IMR-90 (cell line): ENCODE measurements around the gene TSPAN8. TPM values are rescaled to one million over a fixed set of nuclear protein-coding genes. Genes with fewer than 3 reads are reported as not detected.

Source experiments
- ATAC-seq: fragments of 200-7000 bp; cut with Tn5 transposase; 2 replicates; pipeline ENCODE4 v1.9.1; 2020; ENCODE audit warnings: low read depth, mild to moderate bottlenecking, moderate library complexity
- BruUV-seq: library from RNA; stranded (reverse); fragments of 400-500 nt; replicated peaks from 2 replicates; lab custom pipeline; 2021; lab: Mats Ljungman, UMichigan
- CTCF ChIA-PET: fragments of 300-600 bp; formaldehyde crosslinking; extraction: SDS; loops from one replicate; lab custom pipeline; 2021; ENCODE audit warnings: antibody characterized with exemption; lab: Yijun Ruan, JAX
- POLR2A ChIA-PET: fragments of 300-600 bp; sonication (Branson Sonifier 250); formaldehyde crosslinking; loops from one replicate; lab custom pipeline; 2022; ENCODE audit warnings: antibody characterized with exemption; ENCODE audit not compliant: unreplicated experiment; lab: Charles Lee
- DNase-seq: peaks from one replicate; pipeline ENCODE4 v3.0.0; 2013
- H2AFZ ChIP-seq: replicated peaks from 2 replicates; pipeline ENCODE3; 2013; ENCODE audit warnings: low read length, mild to moderate bottlenecking; ENCODE audit not compliant: poor library complexity
- H2AK5ac ChIP-seq: 2 replicates; pipeline ENCODE4 v1.6.1; 2013; ENCODE audit warnings: low read depth, low read length, inconsistent platforms
- H2AK9ac ChIP-seq: replicated peaks from 2 replicates; pipeline ENCODE3; 2013; ENCODE audit warnings: mild to moderate bottlenecking, low read depth, low read length, moderate library complexity; ENCODE audit not compliant: poor library complexity
- H2BK120ac ChIP-seq: 2 replicates; pipeline ENCODE4 v1.6.1; 2013; ENCODE audit warnings: low read depth, low read length, inconsistent platforms
- H2BK15ac ChIP-seq: 3 replicates; pipeline ENCODE4 v1.6.1; 2013; ENCODE audit warnings: low read depth, low read length, inconsistent platforms
- H2BK20ac ChIP-seq: 2 replicates; pipeline ENCODE4 v1.6.1; 2013; ENCODE audit warnings: low read depth, mild to moderate bottlenecking, inconsistent platforms, low read length, moderate library complexity
- H2BK5ac ChIP-seq: 2 replicates; pipeline ENCODE4 v1.6.1; 2013; ENCODE audit warnings: mild to moderate bottlenecking, low read depth, low read length, inconsistent platforms; ENCODE audit not compliant: poor library complexity, severe bottlenecking
- H3K14ac ChIP-seq: replicated peaks from 2 replicates; pipeline ENCODE4 v1.6.1; 2013; ENCODE audit warnings: low read depth, low read length, inconsistent platforms
- H3K18ac ChIP-seq: 2 replicates; pipeline ENCODE4 v1.6.1; 2013; ENCODE audit warnings: low read depth, low read length, control low read depth
- H3K23ac ChIP-seq: 2 replicates; pipeline ENCODE4 v1.6.1; 2013; ENCODE audit warnings: low read depth, low read length, inconsistent platforms
- H3K27ac ChIP-seq: 2 replicates; pipeline ENCODE4 v1.5.1; 2013; ENCODE audit warnings: mild to moderate bottlenecking, control low read depth, low read length; ENCODE audit not compliant: insufficient read depth
- H3K27me3 ChIP-seq: 2 replicates; pipeline ENCODE4 v1.6.1; 2013; ENCODE audit warnings: low read length; ENCODE audit not compliant: control insufficient read depth, insufficient read depth
- H3K36me3 ChIP-seq: 2 replicates; pipeline ENCODE4 v1.6.1; 2013; ENCODE audit warnings: low read length, mixed read lengths; ENCODE audit not compliant: control insufficient read depth, insufficient read depth
- H3K4ac ChIP-seq: 2 replicates; pipeline ENCODE4 v1.6.1; 2013; ENCODE audit warnings: low read depth, low read length, inconsistent platforms
- H3K4me1 ChIP-seq: 2 replicates; pipeline ENCODE4 v1.6.1; 2013; ENCODE audit warnings: low read length, mixed read lengths; ENCODE audit not compliant: control insufficient read depth, insufficient read depth
- H3K4me2 ChIP-seq: 2 replicates; pipeline ENCODE4 v1.6.1; 2013; ENCODE audit warnings: low read depth, mild to moderate bottlenecking, control low read depth, low read length, moderate library complexity
- H3K4me3 ChIP-seq: 2 replicates; pipeline ENCODE4 v1.5.1; 2013; ENCODE audit warnings: low read depth, mild to moderate bottlenecking, control low read depth, low read length, moderate library complexity; ENCODE audit not compliant: insufficient read depth
- H3K56ac ChIP-seq: 2 replicates; pipeline ENCODE4 v1.6.1; 2013; ENCODE audit warnings: low read length, inconsistent platforms; ENCODE audit not compliant: insufficient read depth; ENCODE audit errors: extremely low read depth
- H3K79me1 ChIP-seq, 2 experiments: 2 replicates each; pipeline ENCODE4 v1.6.1; 2013; ENCODE audit warnings: low read length in 2 of 2, inconsistent platforms in 1 of 2, low read depth in 1 of 2
- H3K9ac ChIP-seq: 2 replicates; pipeline ENCODE4 v1.6.1; 2013; ENCODE audit warnings: low read depth, low read length, control low read depth
- H3K9me1 ChIP-seq: 2 replicates; pipeline ENCODE4 v1.6.1; 2013; ENCODE audit warnings: low read length, inconsistent platforms; ENCODE audit not compliant: insufficient read depth
- H3K9me3 ChIP-seq: 2 replicates; pipeline ENCODE4 v1.6.1; 2013; ENCODE audit warnings: low read length; ENCODE audit not compliant: control insufficient read depth, insufficient read depth
- H4K20me1 ChIP-seq: 2 replicates; pipeline ENCODE4 v1.6.1; 2013; ENCODE audit warnings: low read length, inconsistent platforms; ENCODE audit not compliant: insufficient read depth
- H4K5ac ChIP-seq: 2 replicates; pipeline ENCODE4 v1.6.1; 2013; ENCODE audit warnings: mild to moderate bottlenecking, low read depth, low read length, control low read depth
- H4K8ac ChIP-seq, 2 experiments: 2 replicates each; pipeline ENCODE4 v1.6.1; 2013; ENCODE audit warnings: low read depth in 2 of 2, low read length in 2 of 2, control low read depth in 1 of 2, inconsistent platforms in 1 of 2
- H4K91ac ChIP-seq: 2 replicates; pipeline ENCODE4 v1.6.1; 2013; ENCODE audit warnings: low read depth, low read length, inconsistent platforms; ENCODE audit not compliant: insufficient read depth
- BHLHE40 ChIP-seq: fragments of 150-350 bp; IDR thresholded peaks from 2 replicates; pipeline ENCODE4 v1.6.1; 2016; ENCODE audit warnings: mild to moderate bottlenecking, low read depth, low read length
- SMC3 ChIP-seq: fragments of 150-350 bp; IDR thresholded peaks from 2 replicates; pipeline ENCODE4 v1.6.1; 2016; ENCODE audit warnings: low read depth, mild to moderate bottlenecking, antibody characterized with exemption, low read length, moderate library complexity
- WGBS, 2 experiments: methylation state at CpG; one replicate each; pipeline versions ENCODE4 v1.1.5 to v1.1.7; 2013; ENCODE audit warnings: missing lambda C conversion rate in 2 of 2; ENCODE audit not compliant: insufficient read length in 1 of 2; ENCODE audit errors: extremely low coverage in 2 of 2; 5-methylcytosine and 5-hydroxymethylcytosine counted together
- dilution Hi-C: fragments of 300-500 bp; cut with HindIII; formaldehyde crosslinking; loops from one replicate; pipeline ENCODE4 v1.14.3; 2018; ENCODE audit warnings: low sequenced_read_pairs; ENCODE audit not compliant: unreplicated experiment
- in situ Hi-C: fragments of 300-500 bp; cut with MboI; formaldehyde crosslinking; loops from 3 replicates; pipeline ENCODE4 v1.14.3; 2019; ENCODE audit warnings: low sequenced_read_pairs, inconsistent platforms, mixed read lengths
- intact Hi-C: fragments of 100-400 bp; cut with micrococcal nuclease; formaldehyde crosslinking; loops from 2 replicates; pipeline ENCODE4 v1.10.0; 2022
- polyA plus RNA-seq, 3 experiments: library from polyadenylated mRNA; depleted of rRNA; stranded (reverse); fragments of >200 nt; gene quantifications; 2 replicates each; pipeline ENCODE4 v1.2.3, GENCODE V29; 2012; ENCODE audit warnings: low replicate concordance in 1 of 3
- total RNA-seq: library from RNA; depleted of rRNA; stranded (reverse); fragments of >200 nt; gene quantifications from 2 replicates; pipeline ENCODE4 v1.2.3, GENCODE V29; 2012

Gene TSPAN8
- total and polyA plus RNA-seq, 2 of the 4 experiments (the other 2 are of a cell fraction) = not detected

GRCh38 chr12:71162832-71163763, 5.3 kb upstream of the TSPAN8 start:
- intact Hi-C loops = no loop called here
- Histone ChIP-seq H3K18ac (no peak overlapping the region), H3K4me3 (no peak overlapping the region), H3K27me3 (no peaks in the 10 kb centered on the region), H2AK9ac (no peak overlapping the region), H4K91ac (no peak overlapping the region), H3K36me3 (no peaks in the 10 kb centered on the region), H2BK120ac (no peak overlapping the region), H2BK15ac (no peak overlapping the region), H3K27ac (no peak overlapping the region), H3K9me3 (0 out of 2 replicates have a peak, but pooled peaks cover 2% of the 10 kb centered on the region), H2AFZ (no peak overlapping the region), H4K5ac (no peak overlapping the region), H4K20me1 (no peaks in the 10 kb centered on the region), H2BK20ac (no peak overlapping the region), H3K56ac (no peak overlapping the region), H3K14ac (no peak overlapping the region), H3K4me1 (no peaks in the 10 kb centered on the region), H3K79me1 (no peaks in the 10 kb centered on the region), H3K9ac (no peak overlapping the region), H2AK5ac (no peak overlapping the region), H3K4ac (no peak overlapping the region), H2BK5ac (no peak overlapping the region), H3K23ac (no peak overlapping the region), H3K9me1 (no peaks in the 10 kb centered on the region), H3K4me2 (no peak overlapping the region), H4K8ac (no peak overlapping the region)
- POLR2A ChIA-PET = no interaction called here
- TF ChIP-seq BHLHE40 (no peak), SMC3 (no peak)
- CTCF ChIA-PET = no interaction called here
- dilution Hi-C loops = no loop called here
- no peak for ATAC-seq
- no peak for DNase-seq
- 0% methylated on average over 1 of the region's 8 CpGs; no CpG with 5 or more reads in 1 of the 2 experiments for WGBS, 2 experiments
- no TSS peak for BruUV-seq
- in situ Hi-C loops = no loop called here
